Glomerular visceral epithelial cell (primary cell): ENCODE results near the gene TP53BP2.
A peak's percentile ranks its signal among the peaks of the same experiment; 100 is the strongest.

ENCODE experiments used
- DNase-seq: peaks from one replicate; pipeline ENCODE4 v3.0.0-alpha.2; 2016; ENCODE audit errors: extremely low spot score

TP53BP2 gene

DNA sequence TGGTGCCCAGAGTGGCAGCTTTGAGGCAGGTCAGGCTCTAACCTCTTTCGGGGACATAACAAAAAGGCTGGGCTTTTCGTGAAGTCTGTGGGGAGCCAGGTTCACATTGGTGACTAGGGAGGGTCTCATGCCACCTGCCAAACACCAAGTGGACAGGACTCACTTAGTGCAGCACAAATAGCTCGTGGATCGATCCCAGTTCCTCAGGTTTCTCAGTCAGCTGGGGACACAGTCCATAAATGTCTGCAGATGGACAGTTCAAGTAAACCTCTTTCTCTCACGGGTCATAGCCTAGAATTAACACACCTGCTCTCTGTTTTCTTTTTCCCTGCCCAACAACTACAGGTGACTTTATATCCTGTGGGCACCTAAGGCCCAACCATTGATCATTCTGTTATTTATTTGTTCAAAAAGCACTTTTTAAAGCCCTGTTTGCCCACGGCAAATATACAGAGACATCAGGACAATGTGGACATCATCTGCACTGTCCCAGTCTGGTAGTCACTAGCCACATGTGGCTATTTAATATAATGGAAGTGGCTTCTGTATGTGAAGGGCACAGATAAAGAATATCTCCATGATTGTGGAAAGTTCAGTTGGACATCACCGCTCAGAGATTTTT lies 79.9 kb downstream of the TP53BP2 start:
- DNase-seq, result no peak

DNA sequence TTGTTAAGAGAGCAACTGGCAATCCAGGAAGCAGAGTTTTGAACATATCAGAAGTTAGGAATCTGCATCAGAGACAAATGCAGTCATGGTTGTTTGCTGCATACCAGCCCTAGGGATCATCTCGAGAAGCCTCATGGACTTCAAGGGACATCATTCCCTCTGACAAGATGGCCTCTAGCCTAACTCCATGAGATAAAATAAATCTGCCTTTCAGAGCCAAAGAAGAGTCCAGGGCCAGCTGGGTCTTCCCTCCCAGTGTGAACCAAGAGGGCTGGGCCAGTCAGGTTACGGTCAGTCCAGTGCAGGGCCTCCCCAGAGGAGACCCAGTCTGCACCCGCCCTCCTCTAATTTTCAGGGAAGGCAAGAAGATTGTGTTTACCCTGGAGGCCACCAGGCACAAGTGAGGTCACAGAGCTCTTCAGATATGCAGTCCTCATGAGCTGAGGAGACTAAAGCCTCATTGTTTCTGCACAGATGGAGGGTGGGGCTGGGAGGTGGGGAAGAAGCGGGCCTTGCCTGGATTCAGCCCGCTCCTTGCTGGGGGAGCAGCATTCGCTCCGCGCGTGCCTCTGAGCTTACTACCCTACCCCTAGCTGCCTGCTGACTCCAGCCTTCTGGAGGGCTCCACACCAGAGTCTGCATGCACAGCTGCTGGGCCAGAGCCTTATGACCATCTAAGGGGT lies 80.6 kb downstream of the TP53BP2 start:
- no peak for DNase-seq

DNA sequence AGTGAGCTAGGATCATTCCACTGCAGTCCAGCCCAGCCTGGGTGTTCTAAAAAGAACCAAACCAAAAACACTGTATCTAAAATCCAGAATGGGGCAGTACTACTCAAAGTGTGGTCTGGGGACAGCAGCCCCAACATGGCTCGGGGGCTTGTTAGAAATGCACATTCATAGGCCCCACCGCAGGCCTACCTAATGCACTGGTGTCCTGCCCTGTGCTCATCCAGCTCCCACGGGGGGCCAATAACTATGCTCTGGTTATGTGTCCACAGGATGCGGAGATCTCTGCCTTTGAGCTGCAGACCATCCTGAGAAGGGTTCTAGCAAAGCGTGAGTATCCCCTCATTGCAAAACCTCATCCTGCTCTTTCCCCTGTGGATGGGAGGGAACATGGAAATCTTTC lies 81.9 kb downstream of the TP53BP2 start:
- DNase-seq, result no peak

DNA sequence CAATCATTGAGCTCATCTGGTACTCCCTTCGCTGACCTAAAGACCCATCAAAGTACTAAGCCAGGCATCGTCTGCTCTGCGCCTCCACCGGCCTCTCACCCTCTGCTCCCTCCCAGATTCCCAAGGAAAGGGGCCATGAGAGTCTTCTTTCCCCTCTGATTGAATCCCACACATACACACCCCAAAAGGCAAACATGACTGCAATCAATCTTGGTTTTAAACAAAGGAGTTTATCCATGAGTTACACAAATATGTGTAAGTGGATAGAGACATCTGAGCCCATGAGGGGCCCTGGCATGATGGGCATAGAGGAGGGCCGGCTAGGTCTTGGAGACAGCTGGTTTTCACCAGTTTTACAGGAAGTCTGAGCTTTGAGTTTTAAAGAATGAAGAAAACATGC lies 82.5 kb downstream of the TP53BP2 start:
- no peak for DNase-seq

DNA sequence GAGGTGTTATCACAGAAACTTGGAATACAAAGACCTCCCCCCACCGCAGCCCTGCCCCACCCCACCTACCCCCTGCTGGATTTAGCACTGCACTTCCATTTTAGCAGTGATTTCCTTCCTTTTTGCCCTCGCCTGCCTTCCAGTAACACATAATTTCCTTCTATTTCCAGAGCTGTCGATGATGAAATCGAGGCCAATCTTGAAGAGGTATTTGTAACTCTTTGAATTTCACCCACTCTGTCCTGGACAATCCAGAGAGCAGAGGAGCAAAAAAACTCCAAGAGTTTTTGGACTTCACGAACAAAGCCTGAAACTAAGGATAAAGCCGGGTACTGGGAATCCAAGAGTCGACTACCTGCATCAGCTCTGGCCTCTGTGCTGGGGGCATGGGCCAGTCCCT lies 84.3 kb downstream of the TP53BP2 start:
- no peak for DNase-seq

DNA sequence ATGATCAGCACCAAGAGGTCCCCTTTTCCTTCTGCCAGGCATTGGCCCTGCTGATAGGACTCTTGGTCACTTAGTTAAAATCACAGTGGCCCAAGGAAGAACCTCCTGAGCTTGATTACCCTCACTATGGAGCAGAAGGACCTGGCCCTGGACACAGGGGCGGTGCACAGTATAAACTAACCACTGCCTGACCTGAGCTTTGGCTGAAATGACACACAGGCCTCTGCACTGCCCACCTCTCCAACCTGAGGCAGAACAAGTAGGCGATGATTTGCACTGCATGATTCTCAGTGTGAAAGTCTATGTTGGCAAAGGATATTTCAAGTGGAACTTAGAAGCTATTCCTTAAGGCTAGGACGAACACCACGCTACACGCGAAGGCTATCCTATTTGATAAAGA lies 84.9 kb downstream of the TP53BP2 start:
- DNase-seq, result no peak

DNA sequence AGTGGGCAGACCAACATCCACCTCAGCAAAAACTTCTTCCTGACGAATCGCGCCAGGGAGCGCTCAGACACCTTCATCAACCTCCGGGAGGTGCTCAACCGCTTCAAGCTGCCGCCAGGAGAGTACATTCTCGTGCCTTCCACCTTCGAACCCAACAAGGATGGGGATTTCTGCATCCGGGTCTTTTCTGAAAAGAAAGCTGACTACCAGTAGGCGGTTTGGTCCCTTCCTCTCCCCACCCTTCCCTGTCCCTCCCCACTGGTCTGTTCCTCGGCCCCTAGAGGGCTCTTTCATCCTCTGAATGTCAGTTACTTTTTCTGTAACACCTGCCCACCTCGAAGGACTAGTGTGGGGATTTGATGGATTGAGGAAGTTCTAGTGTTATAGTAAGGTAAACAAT lies 86.5 kb downstream of the TP53BP2 start:
- no peak for DNase-seq

DNA sequence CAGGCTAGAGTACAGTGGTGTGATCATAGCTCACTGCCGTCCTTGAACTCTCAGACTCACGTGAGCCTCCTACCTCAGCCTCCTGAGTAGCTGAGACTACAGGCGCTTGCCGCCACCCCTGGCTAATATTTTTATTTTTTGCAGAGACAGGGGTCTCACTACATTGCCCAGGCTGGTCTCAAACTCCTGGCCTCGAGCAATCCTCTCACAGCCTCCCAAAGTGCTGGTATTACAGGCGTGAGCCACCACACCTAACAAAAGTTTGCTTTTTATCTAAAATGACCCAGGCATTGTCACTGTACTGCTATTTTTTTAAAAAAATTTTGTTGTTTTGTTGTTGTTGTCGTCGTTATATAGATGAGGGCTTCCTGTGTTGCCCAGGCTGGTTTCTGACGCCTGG lies 87.0 kb downstream of the TP53BP2 start:
- no peak for DNase-seq

DNA sequence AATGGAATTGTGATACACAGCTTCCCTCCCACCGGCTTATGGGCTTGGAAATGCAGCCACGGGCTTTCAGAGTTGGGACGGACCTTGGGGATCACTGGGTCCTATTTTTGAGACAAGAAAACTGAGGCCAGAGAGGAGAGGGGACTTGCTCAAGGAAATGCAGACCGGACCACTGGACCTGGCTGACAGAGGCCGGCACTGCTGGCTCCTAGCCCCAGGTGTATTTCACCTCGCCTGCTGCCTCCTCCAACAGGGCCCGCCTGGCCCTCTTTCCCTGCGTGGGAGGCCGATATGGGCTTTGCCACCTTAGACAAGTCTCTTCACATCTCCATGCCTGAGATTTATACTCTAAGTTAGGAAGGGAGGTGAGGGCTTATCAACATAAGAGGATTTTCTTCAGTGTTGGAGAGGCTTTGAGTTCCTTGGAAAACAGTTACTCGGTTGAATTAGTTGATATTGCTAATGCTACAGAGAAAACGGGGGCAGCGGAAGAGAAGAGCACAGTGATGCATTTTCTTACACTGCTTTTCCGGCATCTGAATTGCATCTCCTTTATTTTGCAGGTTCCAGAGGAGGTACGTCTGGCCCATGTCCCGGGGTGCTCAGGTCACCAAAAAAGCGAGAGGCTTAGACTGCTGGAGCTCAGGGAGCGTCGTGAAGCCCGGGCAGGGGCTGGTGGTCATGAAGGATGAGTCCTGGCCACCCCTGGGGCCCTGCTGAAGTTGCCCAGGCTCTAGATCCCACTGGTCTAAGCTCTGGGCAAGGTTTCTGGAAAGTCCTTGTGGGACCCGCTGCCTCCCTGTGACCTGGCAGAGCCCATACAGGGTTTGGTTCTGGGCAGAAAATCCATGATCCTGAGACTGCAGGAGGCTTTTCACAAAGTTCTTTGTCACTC lies 88.7 kb downstream of the TP53BP2 start:
- no peak for DNase-seq

DNA sequence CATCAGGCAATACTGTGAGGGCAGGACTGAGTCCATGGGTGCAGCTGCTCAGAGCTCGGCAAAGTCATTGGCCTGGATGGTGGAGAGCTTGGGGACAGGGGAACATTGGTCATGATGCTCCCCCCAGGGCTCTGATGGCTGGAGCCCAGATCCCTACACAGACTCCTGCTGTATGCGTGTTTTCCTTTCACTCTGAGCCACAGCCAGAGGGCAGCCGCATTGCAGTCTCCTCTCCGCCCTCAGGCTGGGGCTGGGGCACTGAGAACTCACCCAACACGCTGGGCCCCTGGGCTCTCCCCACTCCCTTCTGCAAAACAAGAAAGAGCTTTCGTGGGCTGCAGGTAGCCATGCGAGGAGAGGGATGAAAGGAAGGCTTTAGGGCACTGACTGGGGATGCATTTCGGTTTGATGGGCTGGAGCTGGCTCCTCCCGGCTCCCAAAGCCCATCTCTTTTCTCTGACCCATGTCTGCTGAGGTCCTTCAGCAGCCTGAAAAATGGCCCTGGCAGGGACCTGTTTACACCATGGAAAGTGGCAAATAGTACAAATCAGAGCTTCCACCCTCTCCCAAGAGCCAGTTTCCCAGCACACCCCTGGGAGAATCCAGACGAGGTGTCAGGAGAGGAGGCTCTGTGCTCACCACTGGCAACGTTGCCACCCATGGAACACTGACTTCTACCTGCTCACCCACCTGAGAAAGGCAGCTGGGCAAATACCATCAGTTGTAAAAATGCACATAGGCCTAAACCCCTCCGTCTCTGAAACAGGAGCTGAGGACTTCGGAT lies 89.6 kb downstream of the TP53BP2 start:
- DNase-seq, result no peak

DNA sequence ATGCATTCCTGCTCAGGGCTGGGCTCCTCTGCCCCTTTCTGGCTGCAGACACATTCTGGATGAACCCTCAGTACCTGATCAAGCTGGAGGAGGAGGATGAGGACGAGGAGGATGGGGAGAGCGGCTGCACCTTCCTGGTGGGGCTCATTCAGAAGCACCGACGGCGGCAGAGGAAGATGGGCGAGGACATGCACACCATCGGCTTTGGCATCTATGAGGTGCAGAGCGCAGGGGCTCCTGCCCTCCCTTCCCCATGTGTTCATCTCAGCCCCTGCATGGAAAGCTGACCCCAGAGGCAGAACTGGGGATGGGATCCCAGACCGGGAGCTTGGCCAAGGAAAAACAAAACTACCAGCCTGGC lies 90.3 kb downstream of the TP53BP2 start:
- DNase-seq, result no peak

DNA sequence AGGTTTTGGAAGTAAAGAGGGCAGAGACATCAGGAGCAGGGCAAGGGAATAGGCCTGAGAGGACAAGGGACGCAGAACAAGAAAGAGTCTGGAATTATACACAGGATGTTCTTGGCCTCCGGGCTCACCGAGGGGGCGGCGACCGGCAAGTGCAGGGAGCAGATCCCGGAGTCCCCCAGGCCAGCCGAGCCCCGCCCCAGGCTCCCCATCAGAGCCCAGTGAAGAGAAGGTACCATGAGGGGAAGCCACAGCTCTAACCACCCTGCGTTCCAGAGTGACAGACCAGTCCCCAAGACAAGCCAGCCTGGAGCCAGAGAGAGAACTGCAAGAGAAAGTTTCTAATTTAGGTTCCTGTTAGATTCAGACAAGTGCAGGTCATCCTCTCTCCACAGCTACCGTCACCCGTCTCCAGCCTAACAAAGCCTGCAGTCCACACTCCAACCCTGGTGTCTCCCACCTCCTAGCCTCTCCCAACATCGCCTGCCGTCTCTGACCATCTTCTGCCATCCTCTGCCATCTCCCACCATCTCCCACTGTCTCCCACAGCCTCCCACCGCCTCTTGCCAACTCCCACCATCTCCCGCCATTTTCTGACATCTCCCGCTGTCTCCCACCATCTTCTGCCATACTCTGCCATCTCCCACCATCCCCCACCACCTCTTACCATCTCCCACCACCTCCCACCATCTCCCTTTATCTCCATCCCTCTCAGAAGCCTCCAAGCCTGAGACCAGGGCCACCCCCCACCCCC lies 90.9 kb downstream of the TP53BP2 start:
- no peak for DNase-seq

DNA sequence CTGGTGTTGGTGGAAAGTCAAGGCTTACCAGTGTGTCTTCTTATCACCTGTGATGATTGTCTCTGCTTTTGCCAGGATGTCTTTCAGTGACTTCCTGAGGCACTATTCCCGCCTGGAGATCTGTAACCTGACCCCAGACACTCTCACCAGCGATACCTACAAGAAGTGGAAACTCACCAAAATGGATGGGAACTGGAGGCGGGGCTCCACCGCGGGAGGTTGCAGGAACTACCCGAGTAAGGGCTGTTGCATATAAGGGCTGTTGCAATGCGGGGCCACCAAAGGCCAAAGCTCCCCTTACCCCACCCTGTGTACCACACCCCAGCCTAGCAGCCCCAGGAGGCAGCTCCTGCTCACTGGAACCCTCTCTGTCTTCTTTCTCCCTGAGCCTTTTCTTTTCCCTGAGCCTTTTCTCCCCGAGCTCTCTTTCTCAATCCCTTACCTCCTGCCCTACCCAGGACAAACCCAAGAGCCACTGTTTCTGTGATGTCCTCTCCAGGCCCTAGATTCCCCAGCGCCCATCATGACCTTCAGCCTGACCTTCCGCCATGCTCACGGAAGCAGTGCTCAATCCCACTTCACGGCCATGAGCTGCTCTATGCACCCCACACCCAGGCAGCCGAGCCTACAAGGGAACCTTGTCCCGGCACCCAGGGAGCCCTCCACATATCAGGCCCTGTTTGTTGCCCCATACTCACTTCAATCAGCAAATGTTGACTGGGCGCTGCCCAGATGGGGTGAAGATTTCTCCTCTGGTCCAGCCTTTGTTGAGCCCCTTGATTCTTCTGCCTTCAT lies 92.8 kb downstream of the TP53BP2 start:
- no peak for DNase-seq

DNA sequence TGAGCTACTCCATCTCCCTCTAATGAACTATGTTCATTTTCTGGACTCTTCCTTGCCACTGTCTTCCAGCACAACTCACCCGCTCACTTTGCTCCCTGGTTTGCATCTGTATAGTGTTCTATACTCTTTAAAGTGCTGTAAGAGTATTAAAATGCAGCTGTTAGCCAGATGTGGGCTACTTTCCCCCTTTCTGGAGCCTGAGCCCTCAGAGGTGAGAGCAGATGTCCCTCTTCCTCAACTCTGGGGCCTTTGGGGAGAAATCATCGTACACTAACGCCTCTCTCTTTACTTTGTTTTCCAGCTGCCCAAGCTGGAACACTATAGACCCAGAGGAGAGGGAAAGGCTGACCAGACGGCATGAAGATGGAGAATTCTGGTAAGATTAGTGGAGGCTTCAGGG lies 94.1 kb downstream of the TP53BP2 start:
- DNase-seq, result no peak

DNA sequence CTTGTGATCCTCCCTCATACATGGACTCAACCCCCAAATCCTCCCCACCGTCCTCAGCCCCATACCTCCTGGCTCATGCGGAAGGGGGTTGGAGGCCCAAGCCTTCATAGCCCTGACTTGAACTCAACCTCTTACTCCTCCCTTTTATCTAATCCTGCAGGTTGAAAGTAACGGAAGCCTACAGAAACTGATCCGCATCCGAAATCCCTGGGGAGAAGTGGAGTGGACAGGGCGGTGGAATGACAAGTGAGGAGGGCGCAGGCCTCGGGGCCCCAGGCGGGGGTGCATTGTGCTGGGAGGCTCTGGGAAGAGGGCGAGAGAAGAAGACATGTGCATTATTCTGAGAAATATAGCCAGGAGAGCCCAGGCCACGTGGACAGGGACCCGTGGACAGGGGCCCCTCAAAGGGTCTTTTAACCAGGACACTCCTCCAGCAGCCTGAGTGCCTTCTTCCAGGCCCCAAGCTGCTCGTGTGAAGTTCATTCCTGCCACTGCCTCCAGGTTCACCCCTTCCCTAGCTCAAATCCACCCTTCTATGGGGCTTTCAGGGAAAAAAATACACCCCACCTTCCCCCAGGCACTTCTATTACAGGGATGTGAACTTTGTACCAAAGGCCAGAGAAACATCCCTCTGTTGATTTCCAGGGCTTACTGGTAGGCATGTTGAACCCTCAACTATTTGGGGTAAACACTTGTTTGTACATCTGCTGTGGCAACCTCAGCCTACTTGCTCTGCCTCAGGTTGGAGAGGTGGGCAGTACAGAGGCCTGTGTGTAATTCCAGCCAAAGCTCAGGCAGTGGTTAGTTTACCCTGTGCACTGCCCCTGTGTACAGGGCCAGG lies 94.8 kb downstream of the TP53BP2 start:
- DNase-seq, result no peak

DNA sequence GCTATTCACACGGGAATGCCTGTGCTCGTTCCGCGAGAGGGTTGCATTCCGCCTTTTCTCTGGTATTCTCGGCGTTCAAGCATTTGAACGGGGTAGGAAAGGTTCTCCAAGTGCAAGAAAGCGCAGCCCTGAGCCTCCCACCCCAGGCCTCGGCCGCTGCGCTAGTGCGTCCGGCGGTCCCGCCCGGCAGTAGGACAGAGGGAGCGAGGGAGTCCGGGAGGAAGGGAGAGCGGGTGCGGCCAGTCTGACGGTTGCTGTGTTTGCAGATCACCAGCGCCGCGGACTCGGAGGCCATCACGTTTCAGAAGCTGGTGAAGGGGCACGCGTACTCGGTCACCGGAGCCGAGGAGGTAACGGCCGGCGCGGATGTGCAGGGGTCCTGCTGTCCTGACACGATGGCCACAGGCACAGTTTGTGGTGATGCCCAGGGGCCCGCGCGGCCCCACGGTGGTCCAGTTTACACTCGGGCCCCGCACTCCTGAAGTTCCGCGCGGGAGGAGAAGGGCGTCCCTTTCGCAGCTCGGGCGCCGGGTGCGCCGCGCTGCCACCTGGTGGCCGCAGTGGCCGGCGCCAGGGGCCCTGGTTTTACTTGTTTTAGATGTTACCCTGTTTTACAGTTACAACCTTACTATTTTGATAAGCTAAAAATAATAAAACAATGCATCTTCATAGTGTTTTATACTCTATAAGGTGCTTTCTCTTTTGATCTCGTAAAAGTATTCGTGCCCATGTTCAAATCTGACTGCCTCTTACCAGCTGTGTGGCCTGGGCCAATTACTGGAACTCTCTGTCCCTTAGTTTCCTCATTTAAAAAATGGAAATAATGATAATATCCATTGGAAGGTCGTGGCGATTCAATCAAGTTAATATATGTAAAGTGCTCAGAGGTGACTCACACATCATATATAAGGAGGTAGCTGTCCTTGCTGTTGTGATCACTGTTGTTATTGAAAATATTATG lies 96.7 kb downstream of the TP53BP2 start:
- peak; percentile 33 for DNase-seq

DNA sequence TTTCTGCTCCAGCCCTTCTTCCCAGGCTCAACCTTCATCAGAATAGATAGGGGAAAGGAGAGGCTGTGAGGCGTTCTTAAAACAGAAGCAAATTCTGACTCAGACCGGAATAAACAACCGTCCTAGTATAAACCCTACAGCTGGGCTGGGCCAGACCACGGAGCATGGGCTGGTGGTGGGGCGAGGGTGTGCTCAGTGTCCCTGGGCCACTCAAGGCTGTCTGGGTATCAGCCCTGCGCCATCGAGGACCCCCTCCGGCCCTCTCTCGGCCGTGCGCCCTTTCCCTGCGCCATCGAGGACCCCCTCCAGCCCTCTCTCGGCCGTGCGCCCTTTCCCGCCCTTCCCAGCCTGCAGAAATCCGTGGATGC lies 97.4 kb downstream of the TP53BP2 start:
- DNase-seq, result no peak

DNA sequence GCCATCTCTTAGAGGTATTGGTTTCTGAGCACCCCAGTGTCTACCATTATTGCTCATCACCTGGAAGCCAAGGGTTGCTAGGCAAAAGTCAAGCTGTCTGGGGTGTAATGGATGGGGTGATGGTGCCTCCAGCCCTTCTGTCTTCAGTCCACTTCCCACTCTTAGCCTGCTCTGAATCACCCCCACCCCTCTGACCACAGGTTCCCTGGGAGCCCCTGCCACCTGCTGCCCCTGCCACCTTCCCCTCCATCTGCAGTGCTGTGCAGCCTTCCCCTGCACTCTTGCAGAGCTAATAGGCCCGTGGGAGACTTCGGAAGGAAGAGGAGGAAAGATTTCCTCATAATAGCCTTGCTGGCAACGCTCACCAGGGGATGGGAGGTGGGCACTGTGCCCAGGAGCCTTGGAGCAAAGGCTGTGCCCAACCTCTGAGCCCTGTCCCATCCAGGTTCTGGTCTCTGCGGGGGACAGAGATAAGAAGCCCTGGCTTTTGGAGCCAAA lies 97.9 kb downstream of the TP53BP2 start:
- DNase-seq, result no peak
